PC-3 (cell line): Measurements from ENCODE around the gene LBX2.

Experiments
- CTCF ChIP-seq: fragments of 300-600 bp; sonication (generic); conservative IDR thresholded peaks from 2 replicates; pipeline ENCODE4 v1.5.1; 2017; ENCODE audit warnings: antibody characterized with exemption, low read depth, mild to moderate bottlenecking, low read length
- EZH2 ChIP-seq: fragments of 300-600 bp; sonication (generic); IDR thresholded peaks from one replicate; pipeline ENCODE4 v1.6.1; 2017; ENCODE audit warnings: antibody characterized with exemption, mild to moderate bottlenecking, low read length; ENCODE audit not compliant: unreplicated experiment

- TF ChIP-seq CTCF (0 out of 2 replicates have a peak, but pooled peaks have one; percentile 17), EZH2 (no peak)
Observed at GRCh38 chr2:74507145-74507925, 7.9 kb upstream of the LBX2 start, which contains the start of gene PCGF1.
